HEK293 (cell line): ENCODE results near the gene NPTN.

ENCODE experiments used
- CTCF ChIA-PET: fragments of 350-600 bp; formaldehyde crosslinking; extraction: SDS; loops from one replicate; lab custom pipeline; 2021; ENCODE audit warnings: antibody characterized with exemption; lab: Yijun Ruan, JAX
- POLR2A ChIA-PET: fragments of 300-600 bp; formaldehyde crosslinking; extraction: SDS; loops from one replicate; lab custom pipeline; 2020; ENCODE audit warnings: antibody characterized with exemption, inconsistent platforms; lab: Yijun Ruan, JAX
- H3K27ac ChIP-seq: fragments of 200-500 bp; sonication (Bioruptor generic); 2 replicates; pipeline ENCODE4 v1.5.1; 2014; ENCODE audit warnings: low read depth, low read length, control low read depth, inconsistent platforms; ENCODE audit errors: extremely low read depth
- H3K36me3 ChIP-seq, 2 experiments: fragments of 200-500 bp in 1 of 2; sonication (Bioruptor generic) in 1 of 2; 1 replicate in 1 of 2; 2 replicates in 1 of 2; pipeline ENCODE4 v1.5.1; 2014 to 2017; ENCODE audit warnings: inconsistent platforms in 2 of 2, low read length in 2 of 2; ENCODE audit not compliant: control insufficient read depth in 2 of 2, insufficient read depth in 1 of 2
- H3K4me1 ChIP-seq: fragments of 200-500 bp; sonication (Bioruptor generic); 2 replicates; pipeline ENCODE4 v1.5.1; 2014; ENCODE audit warnings: mild to moderate bottlenecking, low read length, inconsistent platforms; ENCODE audit not compliant: control insufficient read depth, insufficient read depth
- H3K4me3 ChIP-seq: 2 replicates; pipeline ENCODE4 v1.5.1; 2011; ENCODE audit warnings: low read depth, mild to moderate bottlenecking, control low read depth, low read length, moderate library complexity
- H3K9me3 ChIP-seq: fragments of 200-500 bp; sonication (Bioruptor generic); 2 replicates; pipeline ENCODE4 v1.5.1; 2014; ENCODE audit warnings: low read depth, low read length, inconsistent platforms; ENCODE audit not compliant: control insufficient read depth, insufficient read depth
- EGR2 ChIP-seq: fragments of 450-650 bp; formaldehyde crosslinking; IDR thresholded peaks from 2 replicates; pipeline ENCODE4 v1.5.1; 2016; ENCODE audit warnings: low read depth, missing biosample characterization, missing genetic modification characterization
- GFI1B ChIP-seq: fragments of 450-650 bp; formaldehyde crosslinking; IDR thresholded peaks from 2 replicates; pipeline ENCODE4 v1.5.1; 2016; ENCODE audit warnings: missing biosample characterization, missing genetic modification characterization
- PRDM1 ChIP-seq: fragments of 450-650 bp; formaldehyde crosslinking; IDR thresholded peaks from 2 replicates; pipeline ENCODE4; 2016; ENCODE audit warnings: missing biosample characterization, missing genetic modification characterization
- SCRT2 ChIP-seq: fragments of 450-650 bp; formaldehyde crosslinking; IDR thresholded peaks from 2 replicates; pipeline ENCODE4 v1.5.1; 2016; ENCODE audit warnings: missing biosample characterization, missing genetic modification characterization
- SP3 ChIP-seq: fragments of 450-650 bp; formaldehyde crosslinking; IDR thresholded peaks from 2 replicates; pipeline ENCODE4 v1.5.1; 2016; ENCODE audit warnings: missing biosample characterization, missing genetic modification characterization
- ZBTB17 ChIP-seq: fragments of 450-650 bp; formaldehyde crosslinking; IDR thresholded peaks from 2 replicates; pipeline ENCODE4 v1.5.1; 2016; ENCODE audit warnings: missing biosample characterization, missing genetic modification characterization
- ZBTB21 ChIP-seq: fragments of 450-650 bp; formaldehyde crosslinking; IDR thresholded peaks from 2 replicates; pipeline ENCODE4 v1.5.1; 2017; ENCODE audit warnings: missing biosample characterization, missing genetic modification characterization
- ZFP41 ChIP-seq: fragments of 450-650 bp; formaldehyde crosslinking; IDR thresholded peaks from 2 replicates; pipeline ENCODE4 v1.5.1; 2016; ENCODE audit warnings: missing biosample characterization, missing genetic modification characterization, borderline replicate concordance
- ZIC2 ChIP-seq: fragments of 450-650 bp; formaldehyde crosslinking; IDR thresholded peaks from 2 replicates; pipeline ENCODE4 v1.5.1; 2016; ENCODE audit warnings: missing biosample characterization, missing genetic modification characterization
- ZNF184 ChIP-seq: fragments of 450-650 bp; IDR thresholded peaks from 2 replicates; pipeline ENCODE4 v1.5.1; 2018; ENCODE audit warnings: missing biosample characterization, mild to moderate bottlenecking, missing genetic modification characterization
- ZNF19 ChIP-seq: fragments of 450-650 bp; formaldehyde crosslinking; IDR thresholded peaks from 2 replicates; pipeline ENCODE4; 2016; ENCODE audit warnings: missing biosample characterization, missing genetic modification characterization, low read depth
- ZNF2 ChIP-seq: fragments of 450-650 bp; formaldehyde crosslinking; IDR thresholded peaks from 2 replicates; pipeline ENCODE4 v1.5.1; 2016; ENCODE audit warnings: missing biosample characterization, missing genetic modification characterization
- ZNF426 ChIP-seq: fragments of 450-650 bp; formaldehyde crosslinking; IDR thresholded peaks from 2 replicates; pipeline ENCODE4 v1.5.1; 2017; ENCODE audit warnings: missing biosample characterization, missing genetic modification characterization, mild to moderate bottlenecking, inconsistent platforms, moderate library complexity
- ZNF555 ChIP-seq: fragments of 450-650 bp; formaldehyde crosslinking; conservative IDR thresholded peaks from 2 replicates; pipeline ENCODE4 v1.5.1; 2017; ENCODE audit warnings: missing biosample characterization, mild to moderate bottlenecking, missing genetic modification characterization, inconsistent platforms
- ZNF626 ChIP-seq: fragments of 450-650 bp; sonication (Bioruptor Pico); formaldehyde crosslinking; IDR thresholded peaks from 2 replicates; pipeline ENCODE4 v1.5.1; 2018; ENCODE audit warnings: missing biosample characterization, missing genetic modification characterization, inconsistent platforms
- ZNF658 ChIP-seq: fragments of 450-650 bp; formaldehyde crosslinking; IDR thresholded peaks from 2 replicates; pipeline ENCODE4; 2016; ENCODE audit warnings: missing biosample characterization, missing genetic modification characterization
- ZNF664 ChIP-seq: fragments of 450-650 bp; formaldehyde crosslinking; IDR thresholded peaks from 2 replicates; pipeline ENCODE4 v1.5.1; 2016; ENCODE audit warnings: missing biosample characterization, missing genetic modification characterization
- ZNF747 ChIP-seq: fragments of 450-650 bp; formaldehyde crosslinking; IDR thresholded peaks from 2 replicates; pipeline ENCODE4 v1.5.1; 2016; ENCODE audit warnings: missing biosample characterization, missing genetic modification characterization
- ZNF837 ChIP-seq: fragments of 450-650 bp; formaldehyde crosslinking; IDR thresholded peaks from 2 replicates; pipeline ENCODE4 v1.5.1; 2016; ENCODE audit warnings: missing biosample characterization, missing genetic modification characterization
- TF ChIP-seq, protein P1 (sequence below): fragments of 450-650 bp; formaldehyde crosslinking; IDR thresholded peaks from 2 replicates; pipeline ENCODE4 v1.5.1; 2017; ENCODE audit warnings: missing biosample characterization, missing genetic modification characterization
- TF ChIP-seq, protein P2 (sequence below): fragments of 450-650 bp; formaldehyde crosslinking; IDR thresholded peaks from 2 replicates; pipeline ENCODE4 v1.5.1; 2016; ENCODE audit warnings: missing biosample characterization, missing genetic modification characterization
- TF ChIP-seq, protein P3 (sequence below): fragments of 450-650 bp; formaldehyde crosslinking; IDR thresholded peaks from 2 replicates; pipeline ENCODE4 v1.5.1; 2017; ENCODE audit warnings: missing biosample characterization, mild to moderate bottlenecking, missing genetic modification characterization, moderate library complexity
- TF ChIP-seq, protein P4 (sequence below): fragments of 450-650 bp; formaldehyde crosslinking; IDR thresholded peaks from 2 replicates; pipeline ENCODE4 v1.5.1; 2016; ENCODE audit warnings: missing biosample characterization, missing genetic modification characterization
- TF ChIP-seq, protein P5 (sequence below): fragments of 450-650 bp; formaldehyde crosslinking; IDR thresholded peaks from 2 replicates; pipeline ENCODE4 v1.5.1; 2016; ENCODE audit warnings: missing biosample characterization, missing genetic modification characterization
- TF ChIP-seq, protein P6 (sequence below): fragments of 450-650 bp; formaldehyde crosslinking; IDR thresholded peaks from 2 replicates; pipeline ENCODE4 v1.5.1; 2016; ENCODE audit warnings: missing biosample characterization, missing genetic modification characterization
- TF ChIP-seq, protein P7 (sequence below): fragments of 450-650 bp; formaldehyde crosslinking; IDR thresholded peaks from 2 replicates; pipeline ENCODE4 v1.5.1; 2016; ENCODE audit warnings: missing biosample characterization, missing genetic modification characterization

The NPTN gene

DNA sequence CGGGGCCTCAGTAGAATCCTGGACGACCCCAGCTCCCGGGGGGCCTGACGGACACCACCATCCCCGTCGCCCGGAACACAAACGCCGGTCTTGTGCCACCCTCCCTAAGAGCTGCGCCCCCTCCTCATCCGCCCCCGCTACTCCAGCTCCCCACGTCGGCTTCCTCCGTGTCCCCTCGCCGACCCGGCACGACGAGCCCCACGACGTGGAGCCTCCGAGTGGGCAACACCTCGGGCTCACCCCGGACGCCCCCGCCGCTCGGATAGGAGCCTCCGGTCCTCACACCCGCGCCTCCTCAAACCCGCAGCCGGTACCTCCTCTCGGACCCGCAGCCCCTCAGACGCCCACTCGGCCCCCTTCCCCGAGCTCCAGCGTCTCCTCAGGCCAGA lies 525 bp downstream of the NPTN start (continued):
- TF ChIP-seq, protein P1, sequence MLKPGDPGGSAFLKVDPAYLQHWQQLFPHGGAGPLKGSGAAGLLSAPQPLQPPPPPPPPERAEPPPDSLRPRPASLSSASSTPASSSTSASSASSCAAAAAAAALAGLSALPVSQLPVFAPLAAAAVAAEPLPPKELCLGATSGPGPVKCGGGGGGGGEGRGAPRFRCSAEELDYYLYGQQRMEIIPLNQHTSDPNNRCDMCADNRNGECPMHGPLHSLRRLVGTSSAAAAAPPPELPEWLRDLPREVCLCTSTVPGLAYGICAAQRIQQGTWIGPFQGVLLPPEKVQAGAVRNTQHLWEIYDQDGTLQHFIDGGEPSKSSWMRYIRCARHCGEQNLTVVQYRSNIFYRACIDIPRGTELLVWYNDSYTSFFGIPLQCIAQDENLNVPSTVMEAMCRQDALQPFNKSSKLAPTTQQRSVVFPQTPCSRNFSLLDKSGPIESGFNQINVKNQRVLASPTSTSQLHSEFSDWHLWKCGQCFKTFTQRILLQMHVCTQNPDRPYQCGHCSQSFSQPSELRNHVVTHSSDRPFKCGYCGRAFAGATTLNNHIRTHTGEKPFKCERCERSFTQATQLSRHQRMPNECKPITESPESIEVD (tag by site-specific recombination) = no peak
- no peak for TF ChIP-seq ZNF664 (tag by site-specific recombination)
- 0 out of 2 replicates have a peak, but pooled peaks have one; percentile 13 for TF ChIP-seq ZFP41 (tag by site-specific recombination)

DNA sequence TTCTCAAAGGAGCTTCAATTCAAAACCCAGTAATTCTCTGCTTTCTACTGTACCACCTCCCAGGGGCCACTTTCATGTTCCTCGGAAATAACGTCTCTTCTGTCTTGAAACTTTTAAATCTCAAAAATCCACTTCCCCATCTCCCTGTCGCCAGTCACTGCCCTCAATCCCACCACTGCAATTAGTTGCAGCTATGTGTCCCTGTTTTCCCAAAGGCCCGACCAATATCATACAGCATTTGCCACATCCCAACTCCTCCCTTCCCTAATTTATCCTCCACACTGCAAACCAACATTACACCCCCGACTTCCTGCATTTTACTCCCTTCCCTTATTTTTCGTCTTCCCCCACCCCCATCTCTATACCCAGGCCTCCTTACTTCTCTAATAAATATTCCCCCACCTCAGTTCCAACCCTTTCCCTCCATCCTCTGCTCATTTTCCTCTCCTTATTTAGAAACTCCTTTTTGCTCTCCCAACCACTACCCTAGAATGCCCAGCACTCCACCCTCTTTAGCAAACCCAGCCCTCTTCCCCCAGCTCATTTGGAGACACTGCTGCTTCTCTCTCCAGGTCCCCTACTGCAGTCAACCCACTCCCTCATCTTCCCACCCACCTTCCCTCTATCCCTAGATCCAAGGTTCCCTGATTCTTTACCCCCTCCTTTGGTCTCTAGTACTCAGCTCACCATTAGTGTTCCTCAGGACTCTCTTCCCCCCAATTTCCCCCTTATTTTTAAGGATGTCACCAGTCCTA lies 1.1 kb downstream of the NPTN start:
- peak overlapping the region; percentile 97 for H3K4me3 ChIP-seq
- no peaks in the 10 kb centered on the region for H3K36me3 ChIP-seq
- ChIA-PET CTCF (interaction anchor here (0.5 to 20.6 kb wide), 7 partner anchors 12 to 395 kb away, joined by 3 to 543 read pairs (median 8); no protein-coding TSS in a partner anchor), POLR2A (interaction anchor here (0.5 to 3.3 kb wide), 16 partner anchors 9 to 268 kb away, joined by 3 to 18 read pairs (median 4); partner anchors contain the start of gene CD276)
- H3K27ac ChIP-seq = peak overlapping the region; percentile 73
- H3K9me3 ChIP-seq = no peaks in the 10 kb centered on the region
- peaks cover 47% of the 10 kb centered on the region for H3K4me1 ChIP-seq
- TF ChIP-seq ZNF555 (tag by site-specific recombination) (no peak), ZBTB21 (peak; percentile 31; the same call in 1 of the 2 replicates), ZNF658 (tag by site-specific recombination) (no peak), ZNF426 (tag by site-specific recombination) (no peak), ZNF837 (tag by site-specific recombination) (peak; percentile 41; the same call in 1 of the 2 replicates), ZNF19 (tag by site-specific recombination) (no peak), GFI1B (tag by site-specific recombination) (peak; percentile 26; the same call in 1 of the 2 replicates), ZNF747 (tag by site-specific recombination) (no peak), SP3 (tag by site-specific recombination) (peak; percentile 79), EGR2 (peak; percentile 91), ZIC2 (tag by site-specific recombination) (peak; percentile 51; the same call in 1 of the 2 replicates), ZNF184 (tag by site-specific recombination) (no peak), ZNF626 (no peak), ZNF2 (peak; percentile 70; the same call in 1 of the 2 replicates), SCRT2 (no peak), ZBTB17 (tag by site-specific recombination) (peak; percentile 97), PRDM1 (tag by site-specific recombination) (peak; percentile 88)
- TF ChIP-seq, protein P2, sequence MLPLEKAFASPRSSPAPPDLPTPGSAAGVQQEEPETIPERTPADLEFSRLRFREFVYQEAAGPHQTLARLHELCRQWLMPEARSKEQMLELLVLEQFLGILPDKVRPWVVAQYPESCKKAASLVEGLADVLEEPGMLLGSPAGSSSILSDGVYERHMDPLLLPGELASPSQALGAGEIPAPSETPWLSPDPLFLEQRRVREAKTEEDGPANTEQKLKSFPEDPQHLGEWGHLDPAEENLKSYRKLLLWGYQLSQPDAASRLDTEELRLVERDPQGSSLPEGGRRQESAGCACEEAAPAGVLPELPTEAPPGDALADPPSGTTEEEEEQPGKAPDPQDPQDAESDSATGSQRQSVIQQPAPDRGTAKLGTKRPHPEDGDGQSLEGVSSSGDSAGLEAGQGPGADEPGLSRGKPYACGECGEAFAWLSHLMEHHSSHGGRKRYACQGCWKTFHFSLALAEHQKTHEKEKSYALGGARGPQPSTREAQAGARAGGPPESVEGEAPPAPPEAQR (tag by site-specific recombination) = no peak
- TF ChIP-seq, protein P3, sequence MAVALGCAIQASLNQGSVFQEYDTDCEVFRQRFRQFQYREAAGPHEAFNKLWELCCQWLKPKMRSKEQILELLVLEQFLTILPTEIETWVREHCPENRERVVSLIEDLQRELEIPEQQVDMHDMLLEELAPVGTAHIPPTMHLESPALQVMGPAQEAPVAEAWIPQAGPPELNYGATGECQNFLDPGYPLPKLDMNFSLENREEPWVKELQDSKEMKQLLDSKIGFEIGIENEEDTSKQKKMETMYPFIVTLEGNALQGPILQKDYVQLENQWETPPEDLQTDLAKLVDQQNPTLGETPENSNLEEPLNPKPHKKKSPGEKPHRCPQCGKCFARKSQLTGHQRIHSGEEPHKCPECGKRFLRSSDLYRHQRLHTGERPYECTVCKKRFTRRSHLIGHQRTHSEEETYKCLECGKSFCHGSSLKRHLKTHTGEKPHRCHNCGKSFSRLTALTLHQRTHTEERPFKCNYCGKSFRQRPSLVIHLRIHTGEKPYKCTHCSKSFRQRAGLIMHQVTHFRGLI (tag by site-specific recombination) = no peak
- TF ChIP-seq, protein P4, sequence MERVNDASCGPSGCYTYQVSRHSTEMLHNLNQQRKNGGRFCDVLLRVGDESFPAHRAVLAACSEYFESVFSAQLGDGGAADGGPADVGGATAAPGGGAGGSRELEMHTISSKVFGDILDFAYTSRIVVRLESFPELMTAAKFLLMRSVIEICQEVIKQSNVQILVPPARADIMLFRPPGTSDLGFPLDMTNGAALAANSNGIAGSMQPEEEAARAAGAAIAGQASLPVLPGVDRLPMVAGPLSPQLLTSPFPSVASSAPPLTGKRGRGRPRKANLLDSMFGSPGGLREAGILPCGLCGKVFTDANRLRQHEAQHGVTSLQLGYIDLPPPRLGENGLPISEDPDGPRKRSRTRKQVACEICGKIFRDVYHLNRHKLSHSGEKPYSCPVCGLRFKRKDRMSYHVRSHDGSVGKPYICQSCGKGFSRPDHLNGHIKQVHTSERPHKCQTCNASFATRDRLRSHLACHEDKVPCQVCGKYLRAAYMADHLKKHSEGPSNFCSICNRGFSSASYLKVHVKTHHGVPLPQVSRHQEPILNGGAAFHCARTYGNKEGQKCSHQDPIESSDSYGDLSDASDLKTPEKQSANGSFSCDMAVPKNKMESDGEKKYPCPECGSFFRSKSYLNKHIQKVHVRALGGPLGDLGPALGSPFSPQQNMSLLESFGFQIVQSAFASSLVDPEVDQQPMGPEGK = peak; percentile 86
- TF ChIP-seq, protein P5, sequence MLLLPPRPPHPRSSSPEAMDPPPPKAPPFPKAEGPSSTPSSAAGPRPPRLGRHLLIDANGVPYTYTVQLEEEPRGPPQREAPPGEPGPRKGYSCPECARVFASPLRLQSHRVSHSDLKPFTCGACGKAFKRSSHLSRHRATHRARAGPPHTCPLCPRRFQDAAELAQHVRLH (tag by site-specific recombination) = peak; percentile 82; the same call in 1 of the 2 replicates
- TF ChIP-seq, protein P6, sequence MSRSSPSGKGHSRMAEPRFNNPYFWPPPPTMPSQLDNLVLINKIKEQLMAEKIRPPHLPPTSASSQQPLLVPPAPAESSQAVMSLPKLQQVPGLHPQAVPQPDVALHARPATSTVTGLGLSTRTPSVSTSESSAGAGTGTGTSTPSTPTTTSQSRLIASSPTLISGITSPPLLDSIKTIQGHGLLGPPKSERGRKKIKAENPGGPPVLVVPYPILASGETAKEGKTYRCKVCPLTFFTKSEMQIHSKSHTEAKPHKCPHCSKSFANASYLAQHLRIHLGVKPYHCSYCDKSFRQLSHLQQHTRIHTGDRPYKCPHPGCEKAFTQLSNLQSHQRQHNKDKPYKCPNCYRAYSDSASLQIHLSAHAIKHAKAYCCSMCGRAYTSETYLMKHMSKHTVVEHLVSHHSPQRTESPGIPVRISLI (tag by site-specific recombination) = no peak
- TF ChIP-seq, protein P7, sequence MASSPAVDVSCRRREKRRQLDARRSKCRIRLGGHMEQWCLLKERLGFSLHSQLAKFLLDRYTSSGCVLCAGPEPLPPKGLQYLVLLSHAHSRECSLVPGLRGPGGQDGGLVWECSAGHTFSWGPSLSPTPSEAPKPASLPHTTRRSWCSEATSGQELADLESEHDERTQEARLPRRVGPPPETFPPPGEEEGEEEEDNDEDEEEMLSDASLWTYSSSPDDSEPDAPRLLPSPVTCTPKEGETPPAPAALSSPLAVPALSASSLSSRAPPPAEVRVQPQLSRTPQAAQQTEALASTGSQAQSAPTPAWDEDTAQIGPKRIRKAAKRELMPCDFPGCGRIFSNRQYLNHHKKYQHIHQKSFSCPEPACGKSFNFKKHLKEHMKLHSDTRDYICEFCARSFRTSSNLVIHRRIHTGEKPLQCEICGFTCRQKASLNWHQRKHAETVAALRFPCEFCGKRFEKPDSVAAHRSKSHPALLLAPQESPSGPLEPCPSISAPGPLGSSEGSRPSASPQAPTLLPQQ = no peak; the same call in none of the 2 replicates
